GM18519 (cell line): ENCODE results near the gene PLXNC1.

Experiments
- ATAC-seq: cut with Tn5 transposase; IDR thresholded peaks from one replicate; pipeline ENCODE4 v1.9.1; 2021; ENCODE audit warnings: mild to moderate bottlenecking, moderate library complexity; ENCODE audit not compliant: unreplicated experiment, low FRiP score

The PLXNC1 gene

GRCh38 chr12:94157181-94157580 is 8.8 kb downstream of the PLXNC1 start:
- ATAC-seq, result no peak

- peak; percentile 72 for ATAC-seq
Measured at GRCh38 chr12:94157981-94158411, 9.6 kb downstream of the PLXNC1 start.

- ATAC-seq, result no peak
Measured at GRCh38 chr12:94158666-94159065, 10.3 kb downstream of the PLXNC1 start.

GRCh38 chr12:94162108-94162507 is 13.7 kb downstream of the PLXNC1 start:
- no peak for ATAC-seq

- no peak for ATAC-seq
Measured at GRCh38 chr12:94163850-94164249, 15.5 kb downstream of the PLXNC1 start.

GRCh38 chr12:94165138-94165537 is 16.8 kb downstream of the PLXNC1 start:
- ATAC-seq, result no peak

- ATAC-seq, result no peak
Measured at GRCh38 chr12:94165670-94166364, 17.4 kb downstream of the PLXNC1 start.

GRCh38 chr12:94167071-94167755 is 18.8 kb downstream of the PLXNC1 start:
- ATAC-seq, result no peak

- ATAC-seq, result no peak
Measured at GRCh38 chr12:94167756-94168416, 19.5 kb downstream of the PLXNC1 start.

GRCh38 chr12:94169495-94169894 is 21.1 kb downstream of the PLXNC1 start:
- no peak for ATAC-seq

- no peak for ATAC-seq
Measured at GRCh38 chr12:94169966-94170689, 21.8 kb downstream of the PLXNC1 start.

GRCh38 chr12:94170690-94171594 is 22.6 kb downstream of the PLXNC1 start:
- no peak for ATAC-seq

- ATAC-seq, result no peak
Measured at GRCh38 chr12:94171595-94171930, 23.2 kb downstream of the PLXNC1 start.

- no peak for ATAC-seq
Measured at GRCh38 chr12:94172031-94172430, 23.7 kb downstream of the PLXNC1 start.

- ATAC-seq, result no peak
Measured at GRCh38 chr12:94172973-94173372, 24.6 kb downstream of the PLXNC1 start.

- no peak for ATAC-seq
Measured at GRCh38 chr12:94173660-94174265, 25.4 kb downstream of the PLXNC1 start.

GRCh38 chr12:94174576-94174975 is 26.2 kb downstream of the PLXNC1 start:
- no peak for ATAC-seq

GRCh38 chr12:94175763-94176668 is 27.6 kb downstream of the PLXNC1 start:
- ATAC-seq, result no peak

- no peak for ATAC-seq
Measured at GRCh38 chr12:94178054-94178453, 29.7 kb downstream of the PLXNC1 start.
